Esophagus squamous epithelium (tissue), 5 donors: ENCODE data around the gene PTPRCAP. TPM values are rescaled to one million over a fixed set of nuclear protein-coding genes. Genes with fewer than 3 reads are reported as not detected.
"Not testable (repeated sequence)": the region's sequence is repeated elsewhere in the genome, so short reads cannot be mapped to it uniquely, and the experiment has no call there.

Source experiments
- DNase-seq: peaks from one replicate; lab custom pipeline; 2025; lab: John Stamatoyannopoulos, UW
- H3K27ac ChIP-seq, 4 donors: fragments of 200-600 bp; sonication (generic); one replicate each; pipeline ENCODE4 v1.5.1; 2016 to 2019; ENCODE audit warnings: mild to moderate bottlenecking in 1 of 4
- H3K27me3 ChIP-seq, 4 donors: fragments of 200-600 bp; sonication (generic); 1 replicate in 3 of 4; 2 replicates in 1 of 4; pipeline versions ENCODE4 v1.5.1 to v1.6.0; 2017 to 2021; ENCODE audit warnings: antibody characterized with exemption in 1 of 4
- H3K36me3 ChIP-seq, 3 donors: fragments of 200-600 bp; sonication (generic); one replicate each; pipeline ENCODE4 v1.5.1; 2016 to 2019
- H3K4me1 ChIP-seq, 3 donors: fragments of 200-600 bp; sonication (generic); one replicate each; pipeline ENCODE4 v1.5.1; 2017 to 2019
- H3K4me3 ChIP-seq, 4 donors: fragments of 200-600 bp; sonication (generic); 1 replicate in 3 of 4; 2 replicates in 1 of 4; pipeline ENCODE4 v1.5.1; 2016 to 2019; ENCODE audit warnings: mild to moderate bottlenecking in 2 of 4, moderate library complexity in 1 of 4
- H3K9me3 ChIP-seq, 3 donors: fragments of 200-600 bp; sonication (generic); one replicate each; pipeline ENCODE4 v1.5.1; 2016 to 2019
- POLR2A ChIP-seq, 4 donors: fragments of 450-650 bp; IDR thresholded peaks; one replicate each; pipeline ENCODE4 v1.6.1; 2017; ENCODE audit warnings: antibody characterized with exemption in 4 of 4, mild to moderate bottlenecking in 4 of 4, moderate library complexity in 3 of 4
- WGBS, 2 donors: methylation state at CpG; one replicate each; pipeline ENCODE4 v1.1.5; 2018; 5-methylcytosine and 5-hydroxymethylcytosine counted together
- intact Hi-C: fragments of 100-400 bp; cut with DNase I; formaldehyde crosslinking; loops from one replicate; pipeline ENCODE4 v1.15.0; 2022
- total RNA-seq, 4 donors: library from RNA; depleted of rRNA; stranded (reverse); fragments of >200 nt; gene quantifications; one replicate each; pipeline ENCODE4 v1.1.0, GENCODE V29; 2016
- TF ChIP-seq, protein P1 (sequence below), 6 experiments: fragments of 450-650 bp in 4 of 6; fragments of 200-600 bp in 2 of 6; sonication (generic) in 2 of 6; IDR thresholded peaks; one replicate each; pipeline ENCODE4 v1.5.1; 2016 to 2019; ENCODE audit warnings: antibody characterized with exemption in 6 of 6, mild to moderate bottlenecking in 4 of 6, moderate library complexity in 4 of 6
- donor health status: DM: yes; HTN: yes; CAD: no.

PTPRCAP gene
- total RNA-seq, 4 donors from 2014 or later, result 5.9 to 14.1 (median 6.8) TPM

DNA sequence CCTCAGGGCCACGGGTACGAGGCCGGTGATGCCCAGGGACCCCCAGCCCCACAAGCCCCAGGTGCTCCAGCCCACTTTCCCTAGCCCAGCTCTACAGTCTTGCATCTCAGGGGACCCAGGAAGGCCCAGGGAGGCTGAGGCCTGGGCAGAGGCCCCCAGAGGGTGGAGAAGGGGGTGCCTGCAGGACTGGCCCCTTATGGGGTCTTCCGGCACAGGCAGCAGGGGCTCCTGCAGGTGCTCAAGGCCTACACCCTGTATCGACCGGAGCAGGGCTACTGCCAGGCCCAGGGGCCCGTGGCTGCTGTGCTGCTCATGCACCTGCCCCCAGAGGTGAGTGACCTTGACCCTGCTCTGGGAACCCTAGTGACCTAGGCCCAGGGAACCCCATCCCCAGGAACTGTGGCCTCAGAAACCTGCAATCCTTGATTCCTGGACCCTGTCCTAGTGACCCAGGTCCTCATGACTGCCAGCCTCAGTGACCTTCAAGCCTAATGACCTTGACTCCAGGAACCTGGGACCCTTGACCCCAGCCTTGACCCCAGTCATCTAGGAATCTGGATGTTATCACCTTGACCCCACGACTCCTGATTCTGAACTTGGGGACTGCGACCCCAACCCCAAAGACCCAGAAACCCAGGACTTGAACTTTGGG lies 31.7 kb downstream of the PTPRCAP start:
- H3K4me3 ChIP-seq, result peak overlapping the region in 1 of 4 donors; percentile 40
- H3K9me3 ChIP-seq, result no peaks in the 10 kb centered on the region
- H3K27me3 ChIP-seq, result peaks cover 0 to 64% (median 0%) of the 10 kb centered on the region in 4 donors
- WGBS, 2 donors, result 80 to 81% methylated on average over 2 of the region's 9 CpGs
- peak overlapping the region in 2 of 4 donors; percentile 34 to 53 for H3K27ac ChIP-seq
- no peak for DNase-seq
- H3K4me1 ChIP-seq, result peaks cover 9 to 73% (median 13%) of the 10 kb centered on the region in 3 donors
- H3K36me3 ChIP-seq, result no peaks in the 10 kb centered on the region
- intact Hi-C loops, result no loop called here
- TF ChIP-seq, protein P1, sequence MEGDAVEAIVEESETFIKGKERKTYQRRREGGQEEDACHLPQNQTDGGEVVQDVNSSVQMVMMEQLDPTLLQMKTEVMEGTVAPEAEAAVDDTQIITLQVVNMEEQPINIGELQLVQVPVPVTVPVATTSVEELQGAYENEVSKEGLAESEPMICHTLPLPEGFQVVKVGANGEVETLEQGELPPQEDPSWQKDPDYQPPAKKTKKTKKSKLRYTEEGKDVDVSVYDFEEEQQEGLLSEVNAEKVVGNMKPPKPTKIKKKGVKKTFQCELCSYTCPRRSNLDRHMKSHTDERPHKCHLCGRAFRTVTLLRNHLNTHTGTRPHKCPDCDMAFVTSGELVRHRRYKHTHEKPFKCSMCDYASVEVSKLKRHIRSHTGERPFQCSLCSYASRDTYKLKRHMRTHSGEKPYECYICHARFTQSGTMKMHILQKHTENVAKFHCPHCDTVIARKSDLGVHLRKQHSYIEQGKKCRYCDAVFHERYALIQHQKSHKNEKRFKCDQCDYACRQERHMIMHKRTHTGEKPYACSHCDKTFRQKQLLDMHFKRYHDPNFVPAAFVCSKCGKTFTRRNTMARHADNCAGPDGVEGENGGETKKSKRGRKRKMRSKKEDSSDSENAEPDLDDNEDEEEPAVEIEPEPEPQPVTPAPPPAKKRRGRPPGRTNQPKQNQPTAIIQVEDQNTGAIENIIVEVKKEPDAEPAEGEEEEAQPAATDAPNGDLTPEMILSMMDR (IDR thresholded peaks at IDR 0.05), result no peak
- TF ChIP-seq POLR2A (IDR thresholded peaks at IDR 0.05), result no peak

DNA sequence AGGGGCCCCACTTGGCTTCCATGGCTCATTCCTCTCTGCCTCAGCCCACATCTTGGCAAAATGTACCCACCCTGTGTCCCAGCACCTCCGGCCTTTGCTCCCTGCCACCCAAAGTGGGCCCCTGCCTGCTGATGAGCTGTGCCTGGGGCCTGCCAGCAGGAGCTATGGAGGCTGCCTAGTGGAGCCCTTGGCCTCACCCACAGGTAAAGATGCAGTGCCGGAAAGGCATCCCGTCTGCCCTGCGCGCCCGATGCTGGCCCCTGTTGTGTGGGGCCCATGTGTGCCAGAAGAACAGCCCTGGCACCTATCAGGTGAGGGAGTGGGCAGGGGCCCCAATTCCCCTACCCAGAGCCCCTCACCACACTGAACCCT lies 32.3 kb downstream of the PTPRCAP start:
- no peak for DNase-seq
- Histone ChIP-seq H3K4me1 (peaks cover 15 to 79% (median 19%) of the 10 kb centered on the region in 3 donors), H3K27ac (peak overlapping the region in 2 of 4 donors; percentile 34 to 53), H3K4me3 (peak overlapping the region in 3 of 4 donors; percentile 7 to 55 (median 40)), H3K36me3 (peaks cover 0 to 6% (median 3%) of the 10 kb centered on the region in 3 donors), H3K27me3 (peaks cover 0 to 57% (median 0%) of the 10 kb centered on the region in 4 donors), H3K9me3 (no peaks in the 10 kb centered on the region)
- TF ChIP-seq, protein P1 (IDR thresholded peaks at IDR 0.05), result no peak
- intact Hi-C loops, result no loop called here
- WGBS, 2 donors, result 75% methylated on average over 1 of the region's 6 CpGs; no CpG with 5 or more reads in 1 of the 2 donors

DNA sequence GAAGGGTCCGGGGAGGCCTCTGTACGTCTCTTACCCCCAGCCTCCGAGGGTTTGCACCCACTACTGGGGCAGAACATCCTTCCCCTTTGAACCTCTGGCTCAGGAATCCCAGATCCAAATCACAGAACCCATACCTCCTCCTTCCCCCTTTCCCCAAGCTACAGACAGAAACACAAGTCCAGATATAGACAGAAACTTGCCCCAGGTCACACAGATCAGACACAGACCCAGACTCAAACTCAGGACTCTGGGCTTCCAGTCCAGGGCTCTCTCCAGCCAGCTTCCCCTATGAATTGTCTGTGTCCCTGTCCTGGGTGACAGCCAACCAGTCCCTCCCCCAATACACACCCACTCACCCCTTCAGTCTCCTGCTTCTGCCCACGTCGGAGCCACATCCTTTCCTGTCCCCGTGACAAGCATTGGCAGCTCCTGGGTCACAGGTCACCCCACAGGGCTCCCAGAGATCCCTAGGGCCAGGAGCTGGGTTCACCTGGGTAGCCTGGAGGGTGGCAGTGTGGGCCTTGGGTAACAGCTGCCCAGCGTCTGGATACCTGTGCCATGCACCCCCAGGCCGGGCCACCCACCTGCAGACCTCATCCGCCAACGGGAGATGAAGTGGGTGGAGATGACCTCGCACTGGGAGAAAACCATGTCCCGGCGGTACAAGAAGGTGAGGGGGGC lies 32.8 kb downstream of the PTPRCAP start:
- Histone ChIP-seq H3K27ac (peak overlapping the region in 3 of 4 donors; percentile 53 to 72 (median 61)), H3K4me3 (peak overlapping the region; percentile 19 to 55 (median 37)), H3K4me1 (peaks cover 20 to 79% (median 25%) of the 10 kb centered on the region in 3 donors), H3K9me3 (no peaks in the 10 kb centered on the region), H3K36me3 (peaks cover 0 to 11% (median 3%) of the 10 kb centered on the region in 3 donors), H3K27me3 (peaks cover 0 to 52% (median 0%) of the 10 kb centered on the region in 4 donors)
- TF ChIP-seq, protein P1 (IDR thresholded peaks at IDR 0.05), result no peak
- no peak for TF ChIP-seq POLR2A (IDR thresholded peaks at IDR 0.05)
- DNase-seq, result no peak
- intact Hi-C loops, result loop anchor here (5.0 kb wide), 1 partner anchor 98 kb away; no protein-coding TSS in a partner anchor
- WGBS, 2 donors, result 42 to 69% methylated on average over 5 to 6 of the region's 13 CpGs

DNA sequence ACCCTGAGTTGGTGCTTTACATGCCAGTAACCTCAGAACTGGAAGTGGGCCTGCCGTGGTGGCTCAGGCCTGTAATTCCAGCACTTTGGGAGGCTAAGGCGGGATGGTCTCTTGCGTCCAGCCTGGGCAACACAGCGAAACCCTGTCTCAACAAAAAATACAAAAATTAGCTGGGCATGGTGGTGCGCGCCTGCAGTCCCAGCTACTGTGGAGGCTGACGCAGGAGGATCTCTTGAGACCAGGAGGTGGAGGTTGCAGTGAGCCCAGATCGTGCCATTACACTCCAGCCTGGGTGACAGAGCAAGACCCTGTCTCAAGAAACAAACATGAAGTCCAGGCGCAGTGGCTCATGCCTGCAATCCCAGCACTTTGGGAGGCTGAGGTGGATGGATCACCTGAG lies 34.4 kb downstream of the PTPRCAP start:
- WGBS, 2 donors, result 93% methylated on average over 7 to 9 of the region's 9 CpGs

DNA sequence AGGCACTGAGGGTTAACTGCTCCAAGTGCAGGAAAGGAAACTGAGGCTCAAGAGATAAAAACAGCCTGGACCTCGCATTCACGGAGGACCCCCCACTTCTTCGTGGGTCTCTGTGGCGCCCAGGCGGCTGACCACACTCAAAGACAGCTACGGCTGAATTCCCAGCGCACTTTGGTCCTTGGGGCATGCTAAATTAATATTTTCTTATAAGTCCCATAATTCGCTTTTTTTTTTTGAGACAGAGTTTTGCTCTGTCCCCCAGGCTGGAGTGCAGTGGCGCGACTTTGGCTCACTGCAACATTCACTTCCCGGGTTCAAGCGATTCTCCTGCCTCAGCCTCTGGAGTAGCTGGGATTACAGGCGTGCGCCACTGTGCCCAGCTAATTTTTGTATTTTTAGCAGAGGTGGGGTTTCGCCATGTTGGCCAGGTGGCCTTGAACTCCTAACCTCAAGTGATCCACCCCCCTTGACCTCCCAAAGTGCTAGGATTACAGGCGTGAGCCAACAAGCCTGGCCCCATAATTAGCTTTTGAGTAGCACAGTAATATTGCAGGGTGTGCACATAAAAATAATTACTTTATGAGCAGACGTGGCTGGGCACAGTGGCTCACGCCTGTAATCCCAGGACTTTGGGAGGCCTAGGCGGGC lies 35.2 kb downstream of the PTPRCAP start:
- H3K27ac ChIP-seq, result peak overlapping the region; percentile 84 to 98 (median 96)
- peaks cover 20 to 79% (median 31%) of the 10 kb centered on the region in 3 donors for H3K4me1 ChIP-seq
- peak overlapping the region in 3 of 4 donors; percentile 67 to 98 (median 78) for H3K4me3 ChIP-seq
- peaks cover 0 to 29% (median 0%) of the 10 kb centered on the region in 4 donors for H3K27me3 ChIP-seq
- WGBS, 2 donors, result 43 to 58% methylated on average over 15 to 19 of the region's 19 CpGs
- not testable (repeated sequence) for H3K9me3 ChIP-seq, DNase-seq
- intact Hi-C loops, result loop anchor here (5.0 kb wide), 1 partner anchor 100 kb away; no protein-coding TSS in a partner anchor
- H3K36me3 ChIP-seq, result peaks cover 14 to 34% (median 23%) of the 10 kb centered on the region in 3 donors

More for the DNA sequence above, 34.4 kb downstream of the PTPRCAP start:
- H3K9me3 ChIP-seq, DNase-seq: not testable (repeated sequence)
- intact Hi-C loops, result loop anchor here (5.0 kb wide), 1 partner anchor 99 kb away; no protein-coding TSS in a partner anchor
- peak overlapping the region in 2 of 4 donors; percentile 40 to 55 for H3K4me3 ChIP-seq
- H3K4me1 ChIP-seq, result peaks cover 20 to 79% (median 30%) of the 10 kb centered on the region in 3 donors
- H3K27me3 ChIP-seq, result peaks cover 0 to 36% (median 0%) of the 10 kb centered on the region in 4 donors
- H3K27ac ChIP-seq, result peak overlapping the region; percentile 23 to 72 (median 40)
- peaks cover 7 to 27% (median 18%) of the 10 kb centered on the region in 3 donors for H3K36me3 ChIP-seq
